H9 (cell line): Measurements from ENCODE around the gene CAPN12. TPM values are rescaled to one million over a fixed set of nuclear protein-coding genes. Genes with fewer than 3 reads are reported as not detected.

Experiments
- DNase-seq: peaks from one replicate; pipeline ENCODE4 v3.0.0-alpha.2; 2017
- H2AFZ ChIP-seq: one replicate; pipeline ENCODE4 v1.6.1; 2013; ENCODE audit warnings: mild to moderate bottlenecking, low read length, control low read depth, moderate library complexity
- H2AK5ac ChIP-seq: 2 replicates; pipeline ENCODE4 v1.6.1; 2013; ENCODE audit warnings: low read length, control low read depth, mixed read lengths; ENCODE audit not compliant: insufficient read length
- H2BK120ac ChIP-seq: one replicate; pipeline ENCODE4 v1.6.1; 2013; ENCODE audit warnings: low read depth, mild to moderate bottlenecking, low read length, control low read depth, inconsistent platforms; ENCODE audit not compliant: poor library complexity, severe bottlenecking
- H2BK12ac ChIP-seq: 2 replicates; pipeline ENCODE4 v1.6.1; 2013; ENCODE audit warnings: low read length, control low read depth, mixed read lengths, low read depth; ENCODE audit not compliant: insufficient read length
- H2BK15ac ChIP-seq: 2 replicates; pipeline ENCODE4 v1.6.1; 2013; ENCODE audit warnings: low read depth, low read length, control low read depth
- H2BK20ac ChIP-seq: one replicate; pipeline ENCODE4 v1.6.1; 2013; ENCODE audit warnings: low read depth, mild to moderate bottlenecking, low read length, control low read depth, inconsistent platforms; ENCODE audit not compliant: poor library complexity, severe bottlenecking
- H2BK5ac ChIP-seq: 2 replicates; pipeline ENCODE4 v1.6.1; 2013; ENCODE audit warnings: low read length, control low read depth, mixed read lengths; ENCODE audit not compliant: insufficient read length
- H3K14ac ChIP-seq: 2 replicates; pipeline ENCODE4 v1.6.1; 2013; ENCODE audit warnings: low read length, control low read depth; ENCODE audit not compliant: insufficient read depth
- H3K18ac ChIP-seq: 2 replicates; pipeline ENCODE4 v1.6.1; 2013; ENCODE audit warnings: low read depth, mild to moderate bottlenecking, mixed read lengths, low read length, control low read depth; ENCODE audit not compliant: insufficient read length
- H3K23ac ChIP-seq: 2 replicates; pipeline ENCODE4 v1.6.1; 2013; ENCODE audit warnings: low read length, control low read depth, mixed read lengths, low read depth; ENCODE audit not compliant: insufficient read length
- H3K23me2 ChIP-seq: 2 replicates; pipeline ENCODE4 v1.6.1; 2013; ENCODE audit warnings: low read depth, mild to moderate bottlenecking, mixed read lengths, low read length, control low read depth; ENCODE audit not compliant: insufficient read length, poor library complexity, severe bottlenecking
- H3K27ac ChIP-seq: 2 replicates; pipeline ENCODE4 v1.5.1; 2013; ENCODE audit warnings: low read length, control low read depth, mixed read lengths, low read depth; ENCODE audit not compliant: insufficient read length
- H3K27me3 ChIP-seq: 2 replicates; pipeline ENCODE4 v1.6.1; 2013; ENCODE audit warnings: low read length, control low read depth, inconsistent platforms; ENCODE audit not compliant: insufficient read depth
- H3K4ac ChIP-seq: 2 replicates; pipeline ENCODE4 v1.6.1; 2013; ENCODE audit warnings: low read depth, mild to moderate bottlenecking, control low read depth, inconsistent platforms, low read length, moderate library complexity
- H3K4me1 ChIP-seq: 2 replicates; pipeline ENCODE4 v1.6.1; 2013; ENCODE audit warnings: low read length, control low read depth, inconsistent platforms; ENCODE audit not compliant: insufficient read depth
- H3K4me2 ChIP-seq: 2 replicates; pipeline ENCODE4 v1.6.1; 2013; ENCODE audit warnings: low read length, control low read depth, mixed read lengths; ENCODE audit not compliant: insufficient read length, insufficient read depth
- H3K56ac ChIP-seq: 2 replicates; pipeline ENCODE4 v1.6.1; 2013; ENCODE audit warnings: low read depth, mild to moderate bottlenecking, mixed read lengths, low read length, control low read depth; ENCODE audit not compliant: insufficient read length
- H3K79me1 ChIP-seq: 2 replicates; pipeline ENCODE4 v1.6.1; 2013; ENCODE audit warnings: low read depth, mild to moderate bottlenecking, moderate library complexity, low read length, control low read depth, inconsistent platforms; ENCODE audit not compliant: insufficient read depth, poor library complexity, severe bottlenecking
- H3K79me2 ChIP-seq: 2 replicates; pipeline ENCODE4 v1.6.1; 2013; ENCODE audit warnings: low read length, control low read depth, inconsistent platforms; ENCODE audit not compliant: insufficient read depth
- H3K9ac ChIP-seq: 2 replicates; pipeline ENCODE4 v1.6.1; 2013; ENCODE audit warnings: low read length, control low read depth, mixed read lengths; ENCODE audit not compliant: insufficient read length; ENCODE audit errors: extremely low read depth
- H3K9me3 ChIP-seq: one replicate; pipeline ENCODE4 v1.6.1; 2013; ENCODE audit warnings: low read depth, low read length, inconsistent platforms; ENCODE audit not compliant: control insufficient read depth
- H3T11ph ChIP-seq: one replicate; pipeline ENCODE4 v1.6.1; 2013; ENCODE audit warnings: mild to moderate bottlenecking, low read length, control low read depth, inconsistent platforms
- H4K20me1 ChIP-seq: one replicate; pipeline ENCODE4 v1.6.1; 2013; ENCODE audit not compliant: control insufficient read depth, insufficient read length, insufficient read depth
- H4K5ac ChIP-seq: 2 replicates; pipeline ENCODE4 v1.6.1; 2013; ENCODE audit warnings: low read depth, mild to moderate bottlenecking, mixed read lengths, low read length, control low read depth; ENCODE audit not compliant: insufficient read length
- H4K8ac ChIP-seq: replicated peaks from 2 replicates; pipeline ENCODE4 v1.6.1; 2013; ENCODE audit warnings: low read length, control low read depth, mixed read lengths, low read depth; ENCODE audit not compliant: insufficient read length
- H4K91ac ChIP-seq: 2 replicates; pipeline ENCODE4 v1.6.1; 2013; ENCODE audit warnings: low read depth, mild to moderate bottlenecking, moderate library complexity, mixed read lengths, low read length, control low read depth; ENCODE audit not compliant: insufficient read length
- H3K27ac Mint-ChIP-seq, 3 experiments: 2 replicates in 2 of 3; 3 replicates in 1 of 3; pipeline ENCODE4 v1.8.0; 2020 to 2021; ENCODE audit warnings: mixed read lengths in 3 of 3, mild to moderate bottlenecking in 1 of 3, moderate library complexity in 1 of 3
- H3K27me3 Mint-ChIP-seq: 2 replicates; pipeline ENCODE4 v1.8.0; 2021; ENCODE audit warnings: low read depth, mild to moderate bottlenecking, moderate library complexity, mixed read lengths
- H3K36me3 Mint-ChIP-seq, 3 experiments: 2 replicates in 2 of 3; 3 replicates in 1 of 3; pipeline ENCODE4 v1.8.0; 2020 to 2021; ENCODE audit warnings: low read depth in 3 of 3, mixed read lengths in 3 of 3; ENCODE audit not compliant: insufficient read depth in 1 of 3
- H3K4me1 Mint-ChIP-seq, 2 experiments: 2 replicates each; pipeline ENCODE4 v1.8.0; 2020; ENCODE audit warnings: mixed read lengths in 2 of 2
- H3K4me3 Mint-ChIP-seq, 2 experiments: 2 replicates in 1 of 2; 3 replicates in 1 of 2; pipeline ENCODE4 v1.8.0; 2020 to 2021; ENCODE audit warnings: mild to moderate bottlenecking in 2 of 2, mixed read lengths in 2 of 2, moderate library complexity in 1 of 2
- H3K9me3 Mint-ChIP-seq, 2 experiments: 2 replicates in 1 of 2; 3 replicates in 1 of 2; pipeline ENCODE4 v1.8.0; 2020; ENCODE audit warnings: mild to moderate bottlenecking in 2 of 2, mixed read lengths in 2 of 2, moderate library complexity in 1 of 2
- CTCF ChIP-seq: fragments of 200-600 bp; sonication (generic); conservative IDR thresholded peaks from 3 replicates; pipeline ENCODE4 v1.8.0; 2021; ENCODE audit warnings: antibody characterized with exemption, mild to moderate bottlenecking
- WGBS: extraction: QIAGEN DNeasy Blood & Tissue Kit; methylation state at CpG from one replicate; pipeline ENCODE4 v1.1.7; 2013; ENCODE audit warnings: missing lambda C conversion rate, low lambda C conversion rate, mixed read lengths; ENCODE audit not compliant: insufficient read length; ENCODE audit errors: extremely low coverage; 5-methylcytosine and 5-hydroxymethylcytosine counted together
- total RNA-seq: library from RNA; stranded (reverse); gene quantifications from 2 replicates; pipeline ENCODE4 v1.2.1, GENCODE V29; 2021

CAPN12 gene
- total RNA-seq, 1 experiment from 2014 or later, result 10.5 TPM

- no peak overlapping the region for H3K27ac Mint-ChIP-seq
- Histone ChIP-seq H3K9ac (no peak overlapping the region), H2BK20ac (no peak overlapping the region), H2BK12ac (no peak overlapping the region), H3K9me3 (no peaks in the 10 kb centered on the region), H3T11ph (no peak overlapping the region), H2BK5ac (no peak overlapping the region), H3K79me2 (no peaks in the 10 kb centered on the region), H2BK15ac (no peak overlapping the region), H3K56ac (no peak overlapping the region), H3K14ac (no peak overlapping the region), H3K4me1 (no peaks in the 10 kb centered on the region), H4K20me1 (no peaks in the 10 kb centered on the region), H3K4me2 (no peak overlapping the region), H3K79me1 (no peaks in the 10 kb centered on the region), H3K4ac (no peak overlapping the region), H3K18ac (no peak overlapping the region), H3K23me2 (no peaks in the 10 kb centered on the region), H2AK5ac (no peak overlapping the region), H4K5ac (no peak overlapping the region), H2BK120ac (no peak overlapping the region), H3K23ac (no peak overlapping the region), H2AFZ (no peak overlapping the region), H3K27me3 (no peaks in the 10 kb centered on the region), H4K91ac (no peak overlapping the region), H3K27ac (no peak overlapping the region), H4K8ac (no peak overlapping the region)
- H3K27me3 Mint-ChIP-seq, result no peaks in the 10 kb centered on the region
- H3K36me3 Mint-ChIP-seq, result peaks cover 30 to 73% (median 69%) of the 10 kb centered on the region in 3 experiments; a peak in 6 of 7 replicates
- no peak overlapping the region for H3K4me3 Mint-ChIP-seq
- no peaks in the 10 kb centered on the region for H3K9me3 Mint-ChIP-seq
- no peak for DNase-seq
- WGBS, result no CpG with 5 or more reads among the region's 3 CpGs
- no peak for TF ChIP-seq CTCF
- peaks cover 0 to 4% of the 10 kb centered on the region in 2 experiments; a peak in 1 of 4 replicates for H3K4me1 Mint-ChIP-seq
These were observed 28.7 kb downstream of the CAPN12 start for GRCh38 chr19:38715555-38715954.
